Brain microvascular endothelial cell (primary cell): ENCODE measurements around the gene WWC2.

Experiments used
- DNase-seq: peaks from one replicate; pipeline ENCODE4 v3.0.0-alpha.2; 2020
- H3K27ac ChIP-seq: fragments of 250-450 bp; sonication (Bioruptor Pico); 2 replicates; pipeline ENCODE4 v1.5.1; 2020; ENCODE audit warnings: mild to moderate bottlenecking, moderate library complexity
- H3K27me3 ChIP-seq: fragments of 250-450 bp; sonication (Bioruptor Pico); replicated peaks from 2 replicates; pipeline ENCODE4 v1.5.1; 2020; ENCODE audit warnings: mild to moderate bottlenecking
- H3K36me3 ChIP-seq: fragments of 250-450 bp; sonication (Bioruptor Pico); replicated peaks from 2 replicates; pipeline ENCODE4 v1.5.1; 2020; ENCODE audit warnings: mild to moderate bottlenecking
- H3K4me3 ChIP-seq: 2 replicates; pipeline ENCODE4 v1.5.1; 2011; ENCODE audit warnings: low read depth, mild to moderate bottlenecking, control low read depth, low read length, moderate library complexity
- in situ Hi-C: cut with HindIII; loops from 2 replicates; pipeline ENCODE4 v1.10.0; 2017; ENCODE audit warnings: low sequenced_read_pairs, low pct_ligation_motif_present
- TF ChIP-seq, protein P1 (sequence below): IDR thresholded peaks from 2 replicates; pipeline ENCODE4 v1.5.1; 2011; ENCODE audit warnings: low read depth, mild to moderate bottlenecking, moderate library complexity, low read length, control low read depth, inconsistent platforms; ENCODE audit errors: missing control alignments

WWC2 gene

DNA sequence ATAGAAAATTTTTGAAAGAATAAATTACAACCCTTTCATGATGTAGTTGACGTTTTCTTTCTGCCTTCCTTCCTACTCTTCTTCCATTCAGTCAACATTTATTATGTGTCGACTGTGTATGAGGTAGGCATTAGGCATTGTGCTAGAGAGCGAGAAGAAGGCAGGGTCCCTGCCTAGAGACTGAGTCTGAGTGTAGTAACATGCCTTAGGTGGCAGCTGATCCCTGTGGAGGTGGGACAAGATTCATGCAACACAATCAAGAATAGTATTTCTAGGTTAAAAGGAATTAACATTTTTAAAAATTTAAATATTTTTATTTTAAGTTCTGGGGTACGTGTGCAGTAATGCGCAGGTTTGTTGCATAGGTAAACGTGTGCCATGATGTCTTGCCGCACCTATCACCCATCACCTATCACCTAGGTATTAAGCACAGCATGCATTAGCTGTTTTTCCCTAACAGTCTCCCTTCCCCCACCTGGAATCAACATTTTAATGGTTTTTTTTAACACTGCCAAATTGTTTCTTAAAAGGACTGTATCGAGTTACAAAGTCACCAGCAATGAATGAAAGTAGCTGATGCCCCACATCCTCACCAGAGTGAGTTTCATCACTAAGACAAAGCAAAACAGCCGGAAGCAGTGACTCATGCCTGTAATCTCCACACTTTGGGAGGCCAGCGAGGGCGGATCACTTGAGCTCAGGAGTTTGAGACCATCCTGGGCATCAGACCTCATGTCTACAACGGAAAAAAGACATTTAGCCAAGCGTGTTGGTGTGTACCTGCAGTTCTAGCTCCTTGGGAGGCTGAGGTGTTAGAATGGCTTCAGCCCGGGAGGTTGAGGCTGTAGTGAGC, 84.0 kb downstream of the WWC2 start:
- Histone ChIP-seq H3K36me3 (no peaks in the 10 kb centered on the region), H3K27me3 (no peaks in the 10 kb centered on the region), H3K4me3 (no peak overlapping the region), H3K27ac (no peak overlapping the region)
- DNase-seq: peak; percentile 93
- in situ Hi-C loops: no loop called here
- TF ChIP-seq, protein P1, sequence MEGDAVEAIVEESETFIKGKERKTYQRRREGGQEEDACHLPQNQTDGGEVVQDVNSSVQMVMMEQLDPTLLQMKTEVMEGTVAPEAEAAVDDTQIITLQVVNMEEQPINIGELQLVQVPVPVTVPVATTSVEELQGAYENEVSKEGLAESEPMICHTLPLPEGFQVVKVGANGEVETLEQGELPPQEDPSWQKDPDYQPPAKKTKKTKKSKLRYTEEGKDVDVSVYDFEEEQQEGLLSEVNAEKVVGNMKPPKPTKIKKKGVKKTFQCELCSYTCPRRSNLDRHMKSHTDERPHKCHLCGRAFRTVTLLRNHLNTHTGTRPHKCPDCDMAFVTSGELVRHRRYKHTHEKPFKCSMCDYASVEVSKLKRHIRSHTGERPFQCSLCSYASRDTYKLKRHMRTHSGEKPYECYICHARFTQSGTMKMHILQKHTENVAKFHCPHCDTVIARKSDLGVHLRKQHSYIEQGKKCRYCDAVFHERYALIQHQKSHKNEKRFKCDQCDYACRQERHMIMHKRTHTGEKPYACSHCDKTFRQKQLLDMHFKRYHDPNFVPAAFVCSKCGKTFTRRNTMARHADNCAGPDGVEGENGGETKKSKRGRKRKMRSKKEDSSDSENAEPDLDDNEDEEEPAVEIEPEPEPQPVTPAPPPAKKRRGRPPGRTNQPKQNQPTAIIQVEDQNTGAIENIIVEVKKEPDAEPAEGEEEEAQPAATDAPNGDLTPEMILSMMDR: no peak

DNA sequence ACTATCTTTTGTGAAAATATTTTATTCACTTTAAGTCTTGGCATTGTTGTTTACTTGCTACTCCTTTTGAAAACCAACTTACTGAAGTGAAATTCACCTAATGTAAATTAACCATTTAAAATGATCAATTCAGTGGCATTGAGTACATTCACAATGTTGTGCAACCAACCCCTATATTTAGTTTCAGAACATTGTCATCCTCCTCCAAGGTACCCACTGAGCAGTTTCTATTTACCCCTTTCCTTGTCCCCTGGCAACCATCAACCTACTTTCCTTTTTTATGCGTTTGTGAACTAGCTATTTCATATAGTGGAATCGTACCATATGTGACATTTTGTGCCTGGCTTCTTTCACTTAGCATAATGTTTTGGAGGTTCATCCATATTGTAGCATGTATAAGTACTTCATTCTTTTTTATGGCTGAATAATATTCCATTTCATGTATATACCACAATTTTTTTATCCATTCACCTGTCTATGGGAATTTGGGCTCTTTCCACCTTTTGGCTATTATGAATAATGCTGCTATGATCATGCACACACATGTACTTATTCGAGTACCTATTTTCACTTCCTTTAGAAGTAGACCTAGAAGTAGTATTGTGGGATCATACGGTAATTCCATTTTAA, 85.0 kb downstream of the WWC2 start:
- H3K4me3 ChIP-seq: no peak overlapping the region
- no peak for DNase-seq
- H3K27ac ChIP-seq: no peak overlapping the region
- TF ChIP-seq, protein P1: no peak
- in situ Hi-C loops: no loop called here
- H3K27me3 ChIP-seq: no peaks in the 10 kb centered on the region
- H3K36me3 ChIP-seq: no peaks in the 10 kb centered on the region

DNA sequence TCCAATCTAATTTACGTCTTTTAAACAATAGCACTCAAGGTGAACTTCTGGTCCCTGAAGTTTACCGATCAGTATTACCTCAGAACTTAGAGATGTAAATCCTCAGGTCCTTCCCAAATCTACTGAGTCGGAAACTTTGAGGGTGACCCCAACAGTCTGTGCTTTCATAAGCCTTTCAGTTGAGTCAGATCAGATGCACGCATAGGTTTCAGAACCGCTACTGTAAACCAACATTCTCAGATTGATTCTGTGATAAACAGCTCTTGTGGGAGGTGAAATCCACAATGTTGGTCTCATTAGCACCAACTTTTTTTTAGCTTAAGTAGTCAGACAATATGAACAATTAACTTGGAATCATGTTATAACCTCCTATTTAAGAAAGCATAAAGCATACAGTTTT, 86.0 kb downstream of the WWC2 start:
- Histone ChIP-seq H3K4me3 (no peak overlapping the region), H3K36me3 (no peaks in the 10 kb centered on the region), H3K27me3 (no peaks in the 10 kb centered on the region), H3K27ac (no peak overlapping the region)
- DNase-seq: no peak
- TF ChIP-seq, protein P1: no peak
- in situ Hi-C loops: no loop called here

DNA sequence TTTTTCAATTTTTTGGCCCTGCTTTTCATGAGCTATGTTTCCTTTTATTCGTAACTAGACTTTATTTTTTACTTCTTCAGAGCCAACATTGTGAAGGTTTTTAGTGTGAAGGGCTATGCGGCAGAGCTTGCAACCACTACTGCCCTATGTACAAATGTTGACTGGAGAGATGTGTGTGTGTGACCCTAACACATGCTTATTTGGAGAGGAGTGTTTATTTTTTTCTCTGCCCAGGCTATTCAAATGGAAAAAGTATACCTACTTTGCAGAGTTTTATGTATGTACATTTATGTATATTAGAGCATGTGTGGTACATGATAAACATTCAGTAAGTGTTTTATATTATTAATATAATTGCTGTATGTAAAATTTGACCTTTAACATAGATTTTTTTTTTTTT, 86.5 kb downstream of the WWC2 start:
- no peak for DNase-seq
- H3K4me3 ChIP-seq: no peak overlapping the region
- in situ Hi-C loops: no loop called here
- H3K27ac ChIP-seq: no peak overlapping the region
- no peaks in the 10 kb centered on the region for H3K36me3 ChIP-seq
- H3K27me3 ChIP-seq: no peaks in the 10 kb centered on the region
- TF ChIP-seq, protein P1: no peak

DNA sequence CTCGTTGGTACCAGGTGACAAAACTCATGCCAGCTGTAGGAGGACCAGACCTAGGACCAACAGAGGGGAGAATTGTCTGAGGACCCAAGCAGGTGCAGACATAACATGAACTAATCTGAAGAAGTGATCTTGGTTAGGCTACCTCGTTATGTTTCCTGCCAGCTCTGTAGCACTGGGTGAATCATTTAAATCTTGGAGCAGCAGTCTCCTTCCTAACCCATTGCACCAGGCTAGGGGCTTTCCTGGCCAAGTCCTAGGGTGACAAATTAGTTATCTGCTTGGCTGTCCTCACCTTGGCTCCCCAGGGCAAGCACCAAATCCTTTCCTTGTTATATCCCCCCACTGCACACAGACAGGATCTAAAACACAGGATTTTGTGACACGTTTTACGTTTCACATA, 87.8 kb downstream of the WWC2 start:
- TF ChIP-seq, protein P1: no peak
- DNase-seq: no peak
- H3K36me3 ChIP-seq: no peaks in the 10 kb centered on the region
- H3K27me3 ChIP-seq: no peaks in the 10 kb centered on the region
- H3K27ac ChIP-seq: no peak overlapping the region
- no peak overlapping the region for H3K4me3 ChIP-seq
- in situ Hi-C loops: no loop called here
